GM18861 (cell line): Measurements from ENCODE around the gene MTMR12.

Source experiments
- ATAC-seq: cut with Tn5 transposase; IDR thresholded peaks from one replicate; pipeline ENCODE4 v1.9.1; 2021; ENCODE audit not compliant: unreplicated experiment

Gene MTMR12

DNA sequence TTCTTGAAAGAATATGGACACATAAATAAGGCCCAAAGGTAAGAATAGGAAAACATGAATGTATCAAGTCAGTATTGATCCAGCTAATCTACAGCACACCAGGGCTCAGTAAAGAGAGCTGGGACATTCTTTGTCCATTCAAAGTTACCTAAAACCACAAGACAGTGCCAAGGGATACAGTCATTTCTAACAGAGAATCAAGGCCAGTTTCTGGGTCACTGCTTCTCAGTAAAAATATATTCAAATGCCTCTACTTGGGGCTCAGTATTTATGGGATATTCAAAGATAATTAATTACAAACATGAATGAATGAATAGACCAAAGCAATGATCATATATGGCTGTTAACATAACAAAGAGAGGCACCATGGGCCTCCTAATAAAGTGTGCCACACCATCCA lies 34.9 kb downstream of the MTMR12 start:
- ATAC-seq = peak; percentile 26

GRCh38 chr5:32276173-32276853 lies 36.4 kb downstream of the MTMR12 start:
- ATAC-seq = no peak

- no peak for ATAC-seq
These were observed 37.4 kb downstream of the MTMR12 start for GRCh38 chr5:32275396-32275741.

GRCh38 chr5:32274548-32275395 lies 38.0 kb downstream of the MTMR12 start:
- ATAC-seq = no peak

DNA sequence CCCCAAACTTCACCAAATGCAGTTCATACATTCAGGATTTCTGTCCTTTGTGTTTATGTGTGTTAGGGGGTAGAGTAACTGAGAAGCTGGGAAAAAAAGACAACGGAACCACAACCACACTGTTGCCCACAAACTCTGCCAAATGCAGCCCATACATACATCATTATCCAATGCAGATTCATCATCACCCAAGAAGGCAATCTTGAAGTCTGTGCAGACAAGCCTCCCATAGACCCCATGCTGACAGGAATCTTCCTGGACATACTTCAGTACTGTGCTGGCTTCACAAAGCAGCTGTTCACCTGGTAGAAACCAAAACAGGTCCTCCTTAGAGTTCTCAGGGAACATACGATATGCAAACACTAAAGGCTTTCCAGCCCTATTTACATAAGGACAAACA lies 38.9 kb downstream of the MTMR12 start:
- no peak for ATAC-seq

- no peak for ATAC-seq
These were observed 40.0 kb downstream of the MTMR12 start for GRCh38 chr5:32272746-32273145.

- no peak for ATAC-seq
These were observed 41.8 kb downstream of the MTMR12 start for GRCh38 chr5:32270946-32271345.

DNA sequence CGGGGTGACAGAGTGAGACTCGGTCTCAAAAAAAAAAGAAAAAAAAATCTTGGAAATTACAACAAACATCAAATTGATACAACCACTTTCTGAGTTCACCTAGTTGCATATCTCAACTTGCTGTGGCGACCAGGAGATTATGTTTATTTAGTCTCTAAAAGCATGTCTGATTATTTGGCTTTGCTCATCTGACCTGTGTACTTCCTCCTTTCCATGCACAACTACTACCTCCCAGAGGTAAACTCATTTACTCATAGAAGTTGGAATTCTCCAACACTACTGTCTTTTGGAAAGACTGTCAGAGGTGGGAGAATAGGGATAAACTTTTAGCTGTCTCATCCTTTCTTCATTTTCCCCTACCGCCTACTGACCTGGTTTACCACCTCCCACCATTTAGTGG lies 42.6 kb downstream of the MTMR12 start:
- no peak for ATAC-seq

GRCh38 chr5:32265902-32266301 lies 46.8 kb downstream of the MTMR12 start:
- no peak for ATAC-seq

DNA sequence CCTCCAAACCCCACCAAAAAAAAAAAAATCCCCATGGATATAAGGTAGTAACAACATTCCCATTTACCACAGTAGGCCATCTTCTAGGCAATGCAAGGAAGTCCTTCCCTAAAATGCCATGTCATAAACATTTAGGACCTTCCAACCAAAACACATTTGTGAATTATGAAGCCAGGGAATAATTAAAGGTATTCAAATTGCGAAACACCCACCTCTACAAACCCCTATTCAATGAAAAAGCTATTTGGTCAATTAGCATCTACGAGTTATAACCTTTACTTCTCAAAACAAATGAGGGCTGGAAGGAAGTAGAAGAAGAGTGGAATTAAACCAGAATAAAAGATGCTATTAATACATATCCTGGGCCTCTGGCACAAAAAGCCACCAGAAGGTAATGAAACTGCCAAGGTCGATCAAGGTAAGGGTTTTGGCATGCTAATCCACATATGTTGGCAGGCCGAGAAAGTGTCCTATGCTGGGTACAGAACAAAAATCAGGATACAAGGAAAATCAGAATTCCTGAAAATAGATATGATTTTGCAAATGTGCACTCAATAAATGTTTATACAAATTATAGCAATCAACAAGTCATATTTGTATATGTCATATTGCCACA lies 47.7 kb downstream of the MTMR12 start:
- ATAC-seq = no peak

DNA sequence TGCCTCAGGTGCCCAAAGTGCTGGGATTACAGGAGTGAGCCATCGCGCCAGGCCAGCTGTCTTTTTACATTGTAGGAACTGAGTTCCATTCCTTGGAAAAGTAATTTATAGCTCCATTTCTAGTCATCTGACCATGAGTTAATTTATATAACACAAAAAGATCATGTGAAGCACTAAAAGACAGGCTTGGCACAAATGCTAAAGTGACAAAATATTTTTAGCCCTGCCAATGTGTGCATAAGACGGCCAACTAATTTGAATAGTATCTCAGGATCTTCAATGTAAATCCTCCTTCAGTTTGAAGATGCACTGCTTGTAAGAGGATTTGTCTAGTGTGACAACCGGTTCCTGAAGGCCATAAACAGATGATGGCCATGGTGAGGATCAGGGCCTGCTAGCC lies 49.1 kb downstream of the MTMR12 start:
- no peak for ATAC-seq

DNA sequence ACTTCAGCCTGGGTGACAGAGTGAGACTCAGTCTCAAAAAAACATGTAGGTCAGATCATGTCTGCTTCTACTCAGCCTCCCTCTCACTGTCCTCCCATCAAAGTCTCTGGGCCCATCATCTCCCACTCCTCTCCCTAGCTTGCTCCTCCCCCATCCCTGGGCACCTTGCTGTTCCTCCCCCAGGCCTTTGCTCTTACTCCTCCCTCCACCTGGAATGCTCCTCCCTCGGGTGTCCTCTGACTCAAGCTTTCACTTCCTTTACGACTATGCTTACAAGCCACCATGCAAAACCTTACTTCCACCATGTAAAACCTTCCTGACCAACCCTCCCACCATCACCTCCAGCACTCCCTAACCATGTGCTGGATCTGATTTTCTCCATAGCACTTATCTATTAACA lies 51.5 kb downstream of the MTMR12 start:
- ATAC-seq = peak; percentile 54

GRCh38 chr5:32259033-32259432 lies 53.7 kb downstream of the MTMR12 start:
- ATAC-seq = no peak

DNA sequence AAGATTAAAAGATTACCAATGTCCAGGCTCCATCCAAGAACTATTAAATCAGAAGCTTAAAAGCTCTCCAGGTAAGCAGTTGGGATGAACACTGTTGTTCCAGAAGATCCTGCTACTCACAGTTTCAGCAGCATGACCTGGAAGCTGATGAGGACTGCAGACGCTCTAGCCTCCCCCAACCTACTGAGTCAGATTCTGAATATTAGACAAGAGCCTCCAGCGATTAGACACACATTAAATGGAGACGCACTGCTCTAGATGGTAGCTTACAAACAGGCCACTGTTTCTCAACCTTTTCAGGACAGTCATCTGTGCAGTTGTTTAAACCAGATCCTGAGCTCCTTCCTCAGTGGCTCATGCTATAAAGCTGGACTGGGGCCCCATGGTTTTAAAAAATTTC lies 54.3 kb downstream of the MTMR12 start:
- ATAC-seq = no peak

GRCh38 chr5:32255540-32255900 lies 57.2 kb downstream of the MTMR12 start:
- no peak for ATAC-seq

DNA sequence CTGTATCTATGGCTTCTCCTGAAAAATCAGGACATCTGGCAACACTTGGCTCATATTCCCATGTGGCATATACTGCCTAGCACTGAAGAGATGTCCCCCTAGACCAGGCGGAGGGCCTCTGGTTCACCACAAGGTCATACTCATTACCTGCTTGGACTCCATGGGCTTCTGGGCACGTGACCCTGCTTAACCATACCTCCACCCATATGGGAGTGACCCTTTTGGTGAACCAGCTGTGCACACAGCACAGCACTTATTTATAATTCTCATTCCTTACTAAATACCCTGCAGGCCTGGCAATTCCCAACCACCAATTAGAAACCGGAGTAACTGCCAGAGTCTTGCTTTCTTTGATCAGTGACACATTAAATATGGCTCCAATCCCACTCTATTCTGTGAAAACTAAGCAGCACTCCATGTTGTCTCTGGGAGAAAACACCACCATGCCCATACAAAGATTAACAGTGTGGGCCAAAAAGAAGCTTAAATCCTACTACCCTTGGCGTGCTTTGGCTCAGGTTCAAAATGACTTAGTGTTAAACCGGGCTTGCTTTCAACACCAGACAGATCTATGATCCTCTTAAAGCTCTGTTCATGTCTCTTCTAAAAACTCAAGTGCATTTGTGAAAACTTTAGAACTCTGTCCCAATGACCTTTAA lies 57.7 kb downstream of the MTMR12 start:
- ATAC-seq = no peak

GRCh38 chr5:32251871-32252458 lies 60.8 kb downstream of the MTMR12 start:
- no peak for ATAC-seq

- no peak for ATAC-seq
These were observed 63.1 kb downstream of the MTMR12 start for GRCh38 chr5:32249668-32250067.

- ATAC-seq = no peak
These were observed 67.0 kb downstream of the MTMR12 start for GRCh38 chr5:32245742-32246141.

DNA sequence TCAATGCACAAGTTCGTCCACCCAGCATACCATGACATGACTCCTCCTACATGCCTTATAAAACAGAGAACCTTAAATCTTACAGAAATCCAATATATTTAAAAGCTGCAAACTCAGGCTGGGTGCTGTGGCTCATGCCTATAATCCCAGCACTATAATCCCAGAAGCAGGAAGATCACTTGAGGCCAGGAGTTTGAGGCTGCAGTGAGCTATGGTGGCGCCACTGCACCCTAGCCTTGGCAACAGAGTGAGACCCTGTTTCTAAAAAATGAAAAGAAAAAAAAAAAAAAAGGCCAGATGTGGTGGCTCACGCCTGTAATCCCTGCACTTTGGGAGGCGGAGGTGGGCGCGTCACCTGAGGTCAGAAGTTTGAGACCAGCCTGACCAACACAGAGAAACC lies 68.7 kb downstream of the MTMR12 start:
- ATAC-seq = no peak

- no peak for ATAC-seq
These were observed 71.5 kb downstream of the MTMR12 start for GRCh38 chr5:32241034-32241783.
